Right lobe of liver (tissue), 4 donors: ENCODE results near the gene CTSW.

Experiments
- POLR2A ChIP-seq: fragments of 450-650 bp; IDR thresholded peaks from one replicate; pipeline ENCODE4 v1.6.1; 2017; ENCODE audit warnings: antibody characterized with exemption, mild to moderate bottlenecking
- TF ChIP-seq, protein P1 (sequence below), 4 donors: fragments of 200-600 bp in 3 of 4; fragments of 450-650 bp in 1 of 4; IDR thresholded peaks; one replicate each; pipeline versions ENCODE4 v1.5.1 to v1.8.0; 2016 to 2022; ENCODE audit warnings: antibody characterized with exemption in 4 of 4, mild to moderate bottlenecking in 2 of 4
- donor health status: DM: no; HTN: no; CAD: no.
- donor health status: DM: no; HTN: no; CAD: no.
- donor health status: DM: no; HTN: yes; CAD: no.

DNA sequence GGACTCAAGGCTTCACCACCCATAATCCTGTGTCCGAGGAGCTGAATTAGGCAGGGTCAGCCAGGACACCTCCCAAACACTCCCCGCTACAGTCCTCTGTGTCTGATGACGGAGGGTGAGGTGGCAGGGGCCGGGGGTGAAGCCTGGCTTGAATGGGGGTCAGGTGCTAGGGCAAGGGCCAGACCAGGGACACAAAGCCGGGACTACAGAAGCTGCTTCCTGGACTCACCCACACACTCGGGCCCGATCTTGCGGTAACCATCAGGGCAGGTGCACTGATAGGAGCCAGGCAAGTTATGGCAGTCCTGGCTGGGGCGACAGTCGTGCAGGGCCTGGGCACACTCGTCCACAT, 9.4 kb upstream of the CTSW start:
- no peak for TF ChIP-seq POLR2A
- TF ChIP-seq, protein P1, sequence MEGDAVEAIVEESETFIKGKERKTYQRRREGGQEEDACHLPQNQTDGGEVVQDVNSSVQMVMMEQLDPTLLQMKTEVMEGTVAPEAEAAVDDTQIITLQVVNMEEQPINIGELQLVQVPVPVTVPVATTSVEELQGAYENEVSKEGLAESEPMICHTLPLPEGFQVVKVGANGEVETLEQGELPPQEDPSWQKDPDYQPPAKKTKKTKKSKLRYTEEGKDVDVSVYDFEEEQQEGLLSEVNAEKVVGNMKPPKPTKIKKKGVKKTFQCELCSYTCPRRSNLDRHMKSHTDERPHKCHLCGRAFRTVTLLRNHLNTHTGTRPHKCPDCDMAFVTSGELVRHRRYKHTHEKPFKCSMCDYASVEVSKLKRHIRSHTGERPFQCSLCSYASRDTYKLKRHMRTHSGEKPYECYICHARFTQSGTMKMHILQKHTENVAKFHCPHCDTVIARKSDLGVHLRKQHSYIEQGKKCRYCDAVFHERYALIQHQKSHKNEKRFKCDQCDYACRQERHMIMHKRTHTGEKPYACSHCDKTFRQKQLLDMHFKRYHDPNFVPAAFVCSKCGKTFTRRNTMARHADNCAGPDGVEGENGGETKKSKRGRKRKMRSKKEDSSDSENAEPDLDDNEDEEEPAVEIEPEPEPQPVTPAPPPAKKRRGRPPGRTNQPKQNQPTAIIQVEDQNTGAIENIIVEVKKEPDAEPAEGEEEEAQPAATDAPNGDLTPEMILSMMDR (IDR thresholded peaks at IDR 0.05) = no peak
